WERI-Rb-1 (cell line): Measurements from ENCODE around the gene KRTCAP2.

ENCODE experiments used
- DNase-seq: peaks from one replicate; pipeline ENCODE4 v3.0.0-alpha.2; 2020
- H3K27ac ChIP-seq: fragments of 250-450 bp; sonication (Bioruptor Pico); 2 replicates; pipeline ENCODE4 v1.5.1; 2020; ENCODE audit warnings: mild to moderate bottlenecking, moderate library complexity
- H3K27me3 ChIP-seq: fragments of 250-450 bp; sonication (Bioruptor Pico); 2 replicates; pipeline ENCODE4 v1.5.1; 2021; ENCODE audit warnings: mild to moderate bottlenecking, low read depth, moderate library complexity; ENCODE audit not compliant: insufficient read depth, severe bottlenecking
- H3K36me3 ChIP-seq: fragments of 250-450 bp; sonication (Bioruptor Pico); 2 replicates; pipeline ENCODE4 v1.5.1; 2020; ENCODE audit warnings: mild to moderate bottlenecking, moderate library complexity
- H3K4me3 ChIP-seq: 2 replicates; pipeline ENCODE4 v1.5.1; 2011; ENCODE audit warnings: low read depth, mild to moderate bottlenecking, control low read depth, low read length
- H3K9me3 ChIP-seq: fragments of 250-450 bp; sonication (Bioruptor Pico); 2 replicates; pipeline ENCODE4 v1.5.1; 2021; ENCODE audit warnings: mild to moderate bottlenecking, moderate library complexity; ENCODE audit not compliant: severe bottlenecking
- TF ChIP-seq, protein P1 (sequence below): IDR thresholded peaks from 2 replicates; pipeline ENCODE4 v1.5.1; 2011; ENCODE audit warnings: low read depth, mild to moderate bottlenecking, control low read depth, inconsistent platforms, low read length

KRTCAP2 gene

DNA sequence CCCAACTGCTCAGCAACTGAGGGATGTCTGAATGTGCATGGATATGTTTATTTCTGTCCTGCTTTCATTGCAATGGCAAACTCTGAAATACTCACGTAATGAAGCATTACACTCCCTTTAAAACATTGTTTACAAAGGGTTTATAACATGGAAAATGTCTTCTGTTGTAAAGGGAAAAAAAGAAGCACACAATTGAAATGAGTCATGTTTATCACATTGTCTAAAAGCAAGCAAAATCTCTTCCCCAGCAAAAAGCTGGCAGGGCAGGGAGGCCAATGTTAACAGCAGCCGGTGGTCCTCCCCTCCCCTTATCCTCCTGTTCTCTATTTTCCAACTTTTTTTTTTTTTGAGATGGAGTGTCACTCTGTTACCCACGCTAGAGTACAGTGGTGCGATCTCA, 49.3 kb downstream of the KRTCAP2 start:
- H3K9me3 ChIP-seq, result no peaks in the 10 kb centered on the region
- TF ChIP-seq, protein P1, sequence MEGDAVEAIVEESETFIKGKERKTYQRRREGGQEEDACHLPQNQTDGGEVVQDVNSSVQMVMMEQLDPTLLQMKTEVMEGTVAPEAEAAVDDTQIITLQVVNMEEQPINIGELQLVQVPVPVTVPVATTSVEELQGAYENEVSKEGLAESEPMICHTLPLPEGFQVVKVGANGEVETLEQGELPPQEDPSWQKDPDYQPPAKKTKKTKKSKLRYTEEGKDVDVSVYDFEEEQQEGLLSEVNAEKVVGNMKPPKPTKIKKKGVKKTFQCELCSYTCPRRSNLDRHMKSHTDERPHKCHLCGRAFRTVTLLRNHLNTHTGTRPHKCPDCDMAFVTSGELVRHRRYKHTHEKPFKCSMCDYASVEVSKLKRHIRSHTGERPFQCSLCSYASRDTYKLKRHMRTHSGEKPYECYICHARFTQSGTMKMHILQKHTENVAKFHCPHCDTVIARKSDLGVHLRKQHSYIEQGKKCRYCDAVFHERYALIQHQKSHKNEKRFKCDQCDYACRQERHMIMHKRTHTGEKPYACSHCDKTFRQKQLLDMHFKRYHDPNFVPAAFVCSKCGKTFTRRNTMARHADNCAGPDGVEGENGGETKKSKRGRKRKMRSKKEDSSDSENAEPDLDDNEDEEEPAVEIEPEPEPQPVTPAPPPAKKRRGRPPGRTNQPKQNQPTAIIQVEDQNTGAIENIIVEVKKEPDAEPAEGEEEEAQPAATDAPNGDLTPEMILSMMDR, result no peak
- H3K27ac ChIP-seq, result no peak overlapping the region
- H3K4me3 ChIP-seq, result no peak overlapping the region
- DNase-seq, result no peak
- no peaks in the 10 kb centered on the region for H3K36me3 ChIP-seq
- H3K27me3 ChIP-seq, result peaks cover 16% of the 10 kb centered on the region

DNA sequence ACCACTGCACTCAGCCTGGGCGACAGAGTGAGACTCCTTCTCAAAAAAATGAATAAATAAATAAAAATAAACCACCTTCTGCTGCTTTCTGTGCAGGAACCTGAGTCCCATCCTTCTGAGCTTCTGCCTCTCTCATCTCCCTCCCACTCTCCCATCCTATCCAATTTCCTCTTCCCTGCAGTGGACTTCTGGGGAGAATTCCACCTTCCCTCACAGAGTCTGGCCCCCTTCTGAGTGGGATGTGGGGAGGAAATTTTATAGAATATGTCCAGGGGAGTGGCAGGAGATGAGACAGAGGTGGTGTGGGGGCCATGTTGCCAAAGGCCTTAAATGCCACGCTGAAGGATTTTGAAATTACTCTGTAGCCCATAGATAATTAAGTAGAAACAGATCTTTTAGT, 50.8 kb downstream of the KRTCAP2 start:
- Histone ChIP-seq H3K27me3 (peaks cover 6% of the 10 kb centered on the region), H3K27ac (no peak overlapping the region), H3K36me3 (no peaks in the 10 kb centered on the region), H3K9me3 (no peaks in the 10 kb centered on the region), H3K4me3 (no peak overlapping the region)
- no peak for DNase-seq
- TF ChIP-seq, protein P1, result no peak

DNA sequence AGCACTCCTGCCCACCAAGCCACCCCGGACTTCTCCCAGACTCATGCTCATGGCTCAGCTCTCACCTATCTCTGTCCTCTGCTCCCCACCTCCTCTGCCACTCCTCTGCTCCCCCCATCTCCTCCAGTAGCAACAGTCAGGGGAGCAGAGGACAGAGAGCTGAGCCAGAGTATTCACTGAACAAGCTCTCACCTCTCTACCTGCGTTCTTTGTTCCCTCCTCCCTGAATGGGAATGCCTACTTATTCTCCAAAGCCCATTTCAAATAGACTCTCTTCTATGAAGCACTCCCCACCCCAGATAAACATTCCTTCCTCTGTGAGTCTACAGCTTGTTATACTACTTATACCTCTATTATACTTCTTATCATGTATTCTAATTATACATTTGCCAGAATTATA, 51.9 kb downstream of the KRTCAP2 start:
- Histone ChIP-seq H3K4me3 (no peak overlapping the region), H3K36me3 (no peaks in the 10 kb centered on the region), H3K27ac (no peak overlapping the region), H3K27me3 (no peaks in the 10 kb centered on the region), H3K9me3 (no peaks in the 10 kb centered on the region)
- no peak for DNase-seq
- TF ChIP-seq, protein P1, result no peak

DNA sequence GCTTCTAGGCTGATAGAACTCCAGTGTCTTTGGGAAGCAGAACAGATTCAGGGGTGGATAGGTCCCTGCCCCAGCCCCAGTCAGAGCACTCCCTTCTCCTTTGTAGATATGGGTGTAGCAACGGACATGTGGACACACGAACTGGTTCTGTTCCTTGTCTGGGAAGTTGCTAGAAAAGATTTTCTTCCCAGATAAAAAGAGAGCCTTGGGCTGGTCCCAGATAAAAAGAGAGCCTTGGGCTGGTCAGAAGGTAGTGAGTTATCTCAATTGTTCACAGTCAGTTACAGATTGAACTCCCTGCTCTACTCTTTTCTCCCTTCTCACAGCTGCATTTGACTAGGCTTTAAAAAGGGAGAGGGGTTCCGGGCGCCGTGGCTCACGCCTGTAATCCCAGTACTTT, 52.9 kb downstream of the KRTCAP2 start:
- TF ChIP-seq, protein P1, result no peak
- Histone ChIP-seq H3K9me3 (no peaks in the 10 kb centered on the region), H3K27me3 (no peaks in the 10 kb centered on the region)

More for the DNA sequence above, 52.9 kb downstream of the KRTCAP2 start:
- H3K27ac ChIP-seq, result no peak overlapping the region
- no peaks in the 10 kb centered on the region for H3K36me3 ChIP-seq
- DNase-seq, result no peak
- H3K4me3 ChIP-seq, result no peak overlapping the region
